Measurements from ENCODE around the gene GULP1.

Gene GULP1

DNA sequence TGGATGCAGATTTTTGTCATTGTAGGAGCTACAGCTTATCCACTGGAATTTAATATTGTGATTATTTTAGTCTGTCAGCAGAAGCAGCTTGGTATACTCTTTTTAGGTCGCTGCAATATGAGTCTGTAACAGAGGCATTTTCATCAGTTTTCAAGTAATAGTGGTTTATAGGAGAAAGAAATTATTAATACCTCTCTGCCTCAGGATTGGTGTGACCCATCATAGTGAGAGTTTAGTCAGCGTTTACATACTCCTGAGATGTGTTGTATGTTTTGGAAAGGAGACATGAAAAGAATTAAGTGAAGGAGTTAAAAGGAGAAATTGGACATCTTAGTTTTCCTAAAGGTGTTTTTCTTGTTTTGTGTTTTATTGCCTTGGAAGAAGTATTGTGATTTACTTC lies 189.8 kb downstream of the GULP1 start:
- H3K4me1 ChIP-seq (ENCODE audit: control insufficient read depth in 2 of 2, insufficient read depth in 2 of 2, low read length in 2 of 2) = no peaks in the 10 kb centered on the region
- H3K27ac ChIP-seq (ENCODE audit: low read depth in 2 of 2, low read length in 2 of 2) = no peak overlapping the region
- no peaks in the 10 kb centered on the region for H3K36me3 ChIP-seq (ENCODE audit: control insufficient read depth in 2 of 2, insufficient read depth in 2 of 2, low read length in 2 of 2)
- H3K9ac ChIP-seq (ENCODE audit: low read depth in 1 of 2, low read length in 2 of 2) = no peak overlapping the region
- H3K9me3 ChIP-seq (ENCODE audit: control insufficient read depth in 2 of 2, low read length in 2 of 2) = no peaks in the 10 kb centered on the region
- H3K4me3 ChIP-seq (ENCODE audit: low read length in 2 of 2) = no peak overlapping the region
- H3K27me3 ChIP-seq (ENCODE audit: control insufficient read depth in 2 of 2, insufficient read depth in 2 of 2, low read length in 2 of 2) = no peaks in the 10 kb centered on the region

DNA sequence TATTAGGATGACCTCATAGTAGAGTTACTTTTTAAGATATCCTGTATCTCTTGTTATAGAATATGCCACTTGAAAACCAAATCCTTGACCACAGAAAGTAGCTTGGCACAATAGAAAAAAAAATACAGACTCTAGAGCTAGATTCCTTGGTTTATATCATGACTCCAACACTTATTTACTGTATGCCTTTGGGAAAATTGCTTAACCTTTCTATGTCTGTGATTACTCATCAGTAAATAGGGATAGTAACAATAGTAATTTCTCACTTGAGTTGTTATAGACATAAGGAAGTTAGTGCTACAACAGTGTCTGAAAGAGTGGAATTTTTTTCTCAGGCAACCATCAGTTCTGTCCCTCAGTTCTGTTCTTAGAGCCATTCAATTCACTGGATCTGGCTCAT lies 193.8 kb downstream of the GULP1 start:
- H3K27me3 ChIP-seq (ENCODE audit: control insufficient read depth in 2 of 2, insufficient read depth in 2 of 2, low read length in 2 of 2) = no peaks in the 10 kb centered on the region
- no peaks in the 10 kb centered on the region for H3K4me1 ChIP-seq (ENCODE audit: control insufficient read depth in 2 of 2, insufficient read depth in 2 of 2, low read length in 2 of 2)
- H3K36me3 ChIP-seq (ENCODE audit: control insufficient read depth in 2 of 2, insufficient read depth in 2 of 2, low read length in 2 of 2) = no peaks in the 10 kb centered on the region
- no peak overlapping the region for H3K9ac ChIP-seq (ENCODE audit: low read depth in 1 of 2, low read length in 2 of 2)
- no peak overlapping the region for H3K4me3 ChIP-seq (ENCODE audit: low read length in 2 of 2)
- H3K9me3 ChIP-seq (ENCODE audit: control insufficient read depth in 2 of 2, low read length in 2 of 2) = no peaks in the 10 kb centered on the region
- H3K27ac ChIP-seq (ENCODE audit: low read depth in 2 of 2, low read length in 2 of 2) = no peak overlapping the region

DNA sequence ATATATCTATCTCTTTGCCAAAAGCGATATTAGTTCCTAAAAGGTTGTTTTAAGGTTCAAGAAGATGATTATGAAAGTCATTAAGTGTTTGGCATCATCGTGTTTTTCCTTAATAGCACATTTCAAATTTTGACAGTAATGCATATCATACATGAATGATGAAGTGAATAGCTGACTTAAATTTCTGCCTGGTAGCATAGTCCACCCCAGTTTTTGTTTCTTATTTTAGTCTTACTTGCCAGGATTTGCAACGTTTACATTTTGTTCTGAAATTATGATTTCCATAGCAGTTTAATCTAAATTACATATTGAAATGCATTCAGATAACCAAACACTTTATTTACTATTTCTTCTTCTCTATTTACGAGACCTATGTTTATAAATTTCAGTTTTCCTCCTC lies 201.1 kb downstream of the GULP1 start:
- H3K9ac ChIP-seq (ENCODE audit: low read depth in 1 of 2, low read length in 2 of 2) = no peak overlapping the region
- H3K27ac ChIP-seq (ENCODE audit: low read depth in 2 of 2, low read length in 2 of 2) = no peak overlapping the region
- no peaks in the 10 kb centered on the region for H3K4me1 ChIP-seq (ENCODE audit: control insufficient read depth in 2 of 2, insufficient read depth in 2 of 2, low read length in 2 of 2)
- no peaks in the 10 kb centered on the region for H3K27me3 ChIP-seq (ENCODE audit: control insufficient read depth in 2 of 2, insufficient read depth in 2 of 2, low read length in 2 of 2)
- no peaks in the 10 kb centered on the region for H3K9me3 ChIP-seq (ENCODE audit: control insufficient read depth in 2 of 2, low read length in 2 of 2)
- H3K4me3 ChIP-seq (ENCODE audit: low read length in 2 of 2) = no peak overlapping the region
- H3K36me3 ChIP-seq (ENCODE audit: control insufficient read depth in 2 of 2, insufficient read depth in 2 of 2, low read length in 2 of 2) = no peaks in the 10 kb centered on the region

DNA sequence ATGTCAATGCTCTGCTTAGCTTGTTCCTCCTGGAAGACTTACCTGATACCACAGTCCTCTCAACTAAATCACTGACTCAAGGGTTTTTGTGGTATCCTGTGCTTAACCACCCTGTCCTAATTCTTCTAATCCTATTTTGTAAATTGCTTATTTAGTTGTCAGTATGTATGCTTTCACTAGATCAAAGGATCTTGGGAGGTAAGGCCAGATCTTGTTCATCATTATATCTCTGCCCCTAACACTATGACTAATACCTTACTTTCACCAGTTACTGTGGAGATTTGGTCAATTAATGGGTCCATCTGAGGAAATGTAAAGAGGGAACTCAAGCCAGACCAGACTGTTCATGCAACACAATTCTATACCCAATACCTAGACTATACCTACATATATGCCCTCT lies 203.2 kb downstream of the GULP1 start:
- no peak overlapping the region for H3K27ac ChIP-seq (ENCODE audit: low read depth in 2 of 2, low read length in 2 of 2)
- no peak overlapping the region for H3K4me3 ChIP-seq (ENCODE audit: low read length in 2 of 2)
- no peak overlapping the region for H3K9ac ChIP-seq (ENCODE audit: low read depth in 1 of 2, low read length in 2 of 2)
- H3K4me1 ChIP-seq (ENCODE audit: control insufficient read depth in 2 of 2, insufficient read depth in 2 of 2, low read length in 2 of 2) = no peaks in the 10 kb centered on the region
- H3K36me3 ChIP-seq (ENCODE audit: control insufficient read depth in 2 of 2, insufficient read depth in 2 of 2, low read length in 2 of 2) = no peaks in the 10 kb centered on the region
- no peaks in the 10 kb centered on the region for H3K9me3 ChIP-seq (ENCODE audit: control insufficient read depth in 2 of 2, low read length in 2 of 2)
- no peaks in the 10 kb centered on the region for H3K27me3 ChIP-seq (ENCODE audit: control insufficient read depth in 2 of 2, insufficient read depth in 2 of 2, low read length in 2 of 2)

DNA sequence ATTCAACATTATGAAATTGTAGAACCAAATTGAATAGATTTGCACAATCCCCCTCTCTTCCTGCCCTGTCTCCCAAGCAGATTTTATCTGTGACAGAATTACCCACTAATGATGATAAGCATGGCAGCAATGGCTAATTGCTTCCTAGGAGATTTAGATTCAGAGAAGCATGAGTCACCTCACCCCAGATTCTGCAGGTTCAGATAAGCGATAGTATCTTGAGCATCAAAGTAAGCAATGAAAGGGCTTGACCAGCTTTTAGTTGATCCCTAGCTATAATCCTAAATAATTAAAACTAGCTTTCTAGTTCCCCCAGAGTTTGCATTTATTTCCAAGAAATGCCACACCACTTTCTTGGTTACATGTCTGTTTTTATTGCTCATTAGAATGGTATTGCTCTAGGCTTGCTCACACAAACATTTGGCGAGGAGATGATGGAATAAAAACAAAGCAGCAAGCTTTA lies 204.3 kb downstream of the GULP1 start:
- Histone ChIP-seq H3K36me3 (ENCODE audit: control insufficient read depth in 2 of 2, insufficient read depth in 2 of 2, low read length in 2 of 2) (no peaks in the 10 kb centered on the region), H3K9ac (ENCODE audit: low read depth in 1 of 2, low read length in 2 of 2) (no peak overlapping the region), H3K9me3 (ENCODE audit: control insufficient read depth in 2 of 2, low read length in 2 of 2) (no peaks in the 10 kb centered on the region), H3K4me3 (ENCODE audit: low read length in 2 of 2) (no peak overlapping the region), H3K4me1 (ENCODE audit: control insufficient read depth in 2 of 2, insufficient read depth in 2 of 2, low read length in 2 of 2) (no peaks in the 10 kb centered on the region), H3K27ac (ENCODE audit: low read depth in 2 of 2, low read length in 2 of 2) (no peak overlapping the region), H3K27me3 (ENCODE audit: control insufficient read depth in 2 of 2, insufficient read depth in 2 of 2, low read length in 2 of 2) (no peaks in the 10 kb centered on the region)

DNA sequence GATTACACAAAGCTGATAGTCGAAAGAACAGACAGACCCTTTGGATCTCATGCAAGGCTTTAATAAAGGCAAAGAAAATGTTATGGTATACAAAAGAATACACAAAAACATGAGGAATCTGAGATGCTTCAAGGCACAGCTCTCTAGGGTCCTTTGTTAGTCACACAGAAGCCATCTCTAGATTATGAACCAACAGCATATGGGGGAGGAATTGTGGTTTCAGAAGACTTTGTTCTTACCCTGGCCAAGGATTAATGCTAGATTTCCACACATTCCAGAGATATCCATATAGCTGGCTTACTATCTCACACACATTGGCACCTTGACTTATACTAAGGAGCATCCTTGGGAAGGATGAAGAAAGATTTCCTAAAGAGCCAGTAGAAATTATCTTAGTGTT lies 206.1 kb downstream of the GULP1 start:
- Histone ChIP-seq H3K36me3 (ENCODE audit: control insufficient read depth in 2 of 2, insufficient read depth in 2 of 2, low read length in 2 of 2) (no peaks in the 10 kb centered on the region), H3K27ac (ENCODE audit: low read depth in 2 of 2, low read length in 2 of 2) (no peak overlapping the region), H3K27me3 (ENCODE audit: control insufficient read depth in 2 of 2, insufficient read depth in 2 of 2, low read length in 2 of 2) (no peaks in the 10 kb centered on the region), H3K4me3 (ENCODE audit: low read length in 2 of 2) (no peak overlapping the region), H3K9me3 (ENCODE audit: control insufficient read depth in 2 of 2, low read length in 2 of 2) (no peaks in the 10 kb centered on the region), H3K4me1 (ENCODE audit: control insufficient read depth in 2 of 2, insufficient read depth in 2 of 2, low read length in 2 of 2) (no peaks in the 10 kb centered on the region), H3K9ac (ENCODE audit: low read depth in 1 of 2, low read length in 2 of 2) (no peak overlapping the region)

DNA sequence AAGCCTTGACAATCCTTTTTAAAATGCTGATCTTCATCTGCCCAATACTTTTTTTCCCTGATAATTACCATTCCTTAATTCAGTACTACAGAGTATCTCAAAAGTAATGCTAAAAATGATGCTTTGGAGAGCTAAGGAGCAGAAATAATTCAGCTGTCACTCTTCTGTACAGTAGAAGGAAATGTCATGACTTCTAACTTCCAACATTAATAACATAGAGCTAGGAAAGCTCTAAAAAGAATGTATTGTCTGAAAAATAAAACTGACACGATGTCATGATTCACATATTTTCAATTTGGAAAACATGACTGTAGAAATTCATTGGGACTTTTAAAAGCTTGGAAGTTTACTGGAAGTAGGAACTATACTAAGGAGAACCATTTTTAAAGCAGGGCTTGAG lies 212.3 kb downstream of the GULP1 start:
- no peak overlapping the region for H3K27ac ChIP-seq (ENCODE audit: low read depth in 2 of 2, low read length in 2 of 2)
- no peaks in the 10 kb centered on the region for H3K9me3 ChIP-seq (ENCODE audit: control insufficient read depth in 2 of 2, low read length in 2 of 2)
- no peak overlapping the region for H3K4me3 ChIP-seq (ENCODE audit: low read length in 2 of 2)
- H3K27me3 ChIP-seq (ENCODE audit: control insufficient read depth in 2 of 2, insufficient read depth in 2 of 2, low read length in 2 of 2) = no peaks in the 10 kb centered on the region
- H3K36me3 ChIP-seq (ENCODE audit: control insufficient read depth in 2 of 2, insufficient read depth in 2 of 2, low read length in 2 of 2) = no peaks in the 10 kb centered on the region
- no peaks in the 10 kb centered on the region for H3K4me1 ChIP-seq (ENCODE audit: control insufficient read depth in 2 of 2, insufficient read depth in 2 of 2, low read length in 2 of 2)
- no peak overlapping the region for H3K9ac ChIP-seq (ENCODE audit: low read depth in 1 of 2, low read length in 2 of 2)

DNA sequence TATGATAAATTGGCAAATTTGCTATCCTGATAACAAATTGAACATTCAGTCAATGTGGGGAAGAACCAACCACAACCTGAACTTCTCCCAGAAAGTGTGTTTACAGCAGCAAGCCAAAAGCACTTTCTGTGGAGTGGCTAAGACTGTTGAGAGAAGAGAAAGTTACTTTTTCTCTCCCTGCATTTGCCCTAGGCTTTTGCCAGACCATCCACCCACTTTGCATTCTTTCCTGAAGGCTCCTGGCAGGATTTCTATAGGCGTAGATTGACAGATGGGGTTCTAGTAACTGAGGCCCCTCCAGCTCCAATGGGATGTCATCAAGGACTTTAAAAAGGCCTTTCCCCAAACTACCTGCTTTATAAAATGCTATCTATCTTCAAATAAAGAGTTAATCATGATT lies 215.2 kb downstream of the GULP1 start:
- H3K27ac ChIP-seq (ENCODE audit: low read depth in 2 of 2, low read length in 2 of 2) = no peak overlapping the region
- no peaks in the 10 kb centered on the region for H3K9me3 ChIP-seq (ENCODE audit: control insufficient read depth in 2 of 2, low read length in 2 of 2)
- no peak overlapping the region for H3K9ac ChIP-seq (ENCODE audit: low read depth in 1 of 2, low read length in 2 of 2)

DNA sequence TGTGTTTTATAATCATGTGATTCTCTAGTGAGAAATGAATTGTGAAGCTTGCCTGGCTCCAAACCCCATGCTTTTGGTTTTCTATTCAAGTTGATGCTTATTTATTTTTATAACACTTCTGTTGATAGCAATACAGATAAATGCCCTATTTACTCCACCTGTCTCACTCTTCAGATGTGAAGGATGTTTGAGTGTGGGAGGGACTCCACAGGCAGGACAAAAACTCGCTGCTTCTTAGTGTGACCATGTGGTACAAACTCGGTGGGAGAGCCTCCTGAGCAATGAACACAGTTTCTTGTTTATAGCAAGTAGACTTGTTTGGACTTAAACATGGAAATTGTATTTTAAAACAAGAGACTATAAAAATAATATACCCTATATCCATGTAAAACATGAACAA lies 219.7 kb downstream of the GULP1 start:
- H3K27ac ChIP-seq (ENCODE audit: low read depth in 2 of 2, low read length in 2 of 2) = no peak overlapping the region
- H3K4me1 ChIP-seq (ENCODE audit: control insufficient read depth in 2 of 2, insufficient read depth in 2 of 2, low read length in 2 of 2) = no peaks in the 10 kb centered on the region
- no peak overlapping the region for H3K9ac ChIP-seq (ENCODE audit: low read depth in 1 of 2, low read length in 2 of 2)
- H3K9me3 ChIP-seq (ENCODE audit: control insufficient read depth in 2 of 2, low read length in 2 of 2) = no peaks in the 10 kb centered on the region
- H3K27me3 ChIP-seq (ENCODE audit: control insufficient read depth in 2 of 2, insufficient read depth in 2 of 2, low read length in 2 of 2) = no peaks in the 10 kb centered on the region
- no peak overlapping the region for H3K4me3 ChIP-seq (ENCODE audit: low read length in 2 of 2)
- no peaks in the 10 kb centered on the region for H3K36me3 ChIP-seq (ENCODE audit: control insufficient read depth in 2 of 2, insufficient read depth in 2 of 2, low read length in 2 of 2)

More for the DNA sequence above, 215.2 kb downstream of the GULP1 start:
- Histone ChIP-seq H3K27me3 (ENCODE audit: control insufficient read depth in 2 of 2, insufficient read depth in 2 of 2, low read length in 2 of 2) (no peaks in the 10 kb centered on the region), H3K4me1 (ENCODE audit: control insufficient read depth in 2 of 2, insufficient read depth in 2 of 2, low read length in 2 of 2) (no peaks in the 10 kb centered on the region), H3K36me3 (ENCODE audit: control insufficient read depth in 2 of 2, insufficient read depth in 2 of 2, low read length in 2 of 2) (no peaks in the 10 kb centered on the region), H3K4me3 (ENCODE audit: low read length in 2 of 2) (no peak overlapping the region)

DNA sequence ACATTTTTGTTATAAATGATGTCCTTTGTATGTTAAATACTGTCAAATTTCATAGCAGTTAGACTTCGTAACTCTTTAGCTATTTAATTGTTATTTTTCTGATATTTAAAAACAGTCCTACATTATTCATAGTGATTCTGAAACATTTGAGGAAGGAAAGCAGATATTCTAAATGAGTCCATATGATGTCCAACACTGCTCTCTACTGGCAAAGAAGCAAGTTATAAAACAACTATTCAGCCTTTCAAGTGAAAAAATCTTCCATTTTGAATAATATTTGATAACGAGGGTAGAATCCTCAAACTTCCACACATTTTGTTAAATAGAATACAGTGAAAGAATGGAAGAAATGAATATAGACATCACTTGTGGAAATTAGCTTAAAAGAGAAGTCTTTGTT lies 220.8 kb downstream of the GULP1 start:
- no peaks in the 10 kb centered on the region for H3K9me3 ChIP-seq (ENCODE audit: control insufficient read depth in 2 of 2, low read length in 2 of 2)
- no peak overlapping the region for H3K4me3 ChIP-seq (ENCODE audit: low read length in 2 of 2)
- H3K4me1 ChIP-seq (ENCODE audit: control insufficient read depth in 2 of 2, insufficient read depth in 2 of 2, low read length in 2 of 2) = no peaks in the 10 kb centered on the region
- no peaks in the 10 kb centered on the region for H3K27me3 ChIP-seq (ENCODE audit: control insufficient read depth in 2 of 2, insufficient read depth in 2 of 2, low read length in 2 of 2)
- H3K36me3 ChIP-seq (ENCODE audit: control insufficient read depth in 2 of 2, insufficient read depth in 2 of 2, low read length in 2 of 2) = no peaks in the 10 kb centered on the region
- no peak overlapping the region for H3K9ac ChIP-seq (ENCODE audit: low read depth in 1 of 2, low read length in 2 of 2)
- H3K27ac ChIP-seq (ENCODE audit: low read depth in 2 of 2, low read length in 2 of 2) = no peak overlapping the region

DNA sequence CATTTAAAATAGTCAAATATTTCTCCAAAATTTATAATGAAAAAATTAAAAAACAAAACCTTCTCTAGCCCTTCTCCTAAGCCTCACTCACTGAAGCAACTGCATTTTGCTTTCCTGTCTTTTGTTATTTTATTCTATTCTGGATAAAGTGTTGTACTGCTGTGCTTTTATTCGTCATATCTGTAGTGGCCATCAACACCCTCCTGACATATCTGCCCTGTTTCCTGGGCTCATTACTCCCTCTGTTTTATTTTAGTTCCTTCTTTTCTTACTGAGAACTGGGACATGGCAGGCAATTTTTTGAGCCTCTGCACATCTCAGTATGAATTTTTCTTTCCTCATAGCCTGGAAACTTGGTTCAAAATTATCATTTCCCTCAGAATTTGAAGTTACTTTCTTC lies 224.2 kb downstream of the GULP1 start:
- no peaks in the 10 kb centered on the region for H3K4me1 ChIP-seq (ENCODE audit: control insufficient read depth in 2 of 2, insufficient read depth in 2 of 2, low read length in 2 of 2)
- no peaks in the 10 kb centered on the region for H3K9me3 ChIP-seq (ENCODE audit: control insufficient read depth in 2 of 2, low read length in 2 of 2)
- no peak overlapping the region for H3K27ac ChIP-seq (ENCODE audit: low read depth in 2 of 2, low read length in 2 of 2)
- no peak overlapping the region for H3K9ac ChIP-seq (ENCODE audit: low read depth in 1 of 2, low read length in 2 of 2)
- no peak overlapping the region for H3K4me3 ChIP-seq (ENCODE audit: low read length in 2 of 2)
- no peaks in the 10 kb centered on the region for H3K27me3 ChIP-seq (ENCODE audit: control insufficient read depth in 2 of 2, insufficient read depth in 2 of 2, low read length in 2 of 2)
- no peaks in the 10 kb centered on the region for H3K36me3 ChIP-seq (ENCODE audit: control insufficient read depth in 2 of 2, insufficient read depth in 2 of 2, low read length in 2 of 2)
